Measurements from ENCODE around the gene ZSWIM8.

ZSWIM8 gene

DNA sequence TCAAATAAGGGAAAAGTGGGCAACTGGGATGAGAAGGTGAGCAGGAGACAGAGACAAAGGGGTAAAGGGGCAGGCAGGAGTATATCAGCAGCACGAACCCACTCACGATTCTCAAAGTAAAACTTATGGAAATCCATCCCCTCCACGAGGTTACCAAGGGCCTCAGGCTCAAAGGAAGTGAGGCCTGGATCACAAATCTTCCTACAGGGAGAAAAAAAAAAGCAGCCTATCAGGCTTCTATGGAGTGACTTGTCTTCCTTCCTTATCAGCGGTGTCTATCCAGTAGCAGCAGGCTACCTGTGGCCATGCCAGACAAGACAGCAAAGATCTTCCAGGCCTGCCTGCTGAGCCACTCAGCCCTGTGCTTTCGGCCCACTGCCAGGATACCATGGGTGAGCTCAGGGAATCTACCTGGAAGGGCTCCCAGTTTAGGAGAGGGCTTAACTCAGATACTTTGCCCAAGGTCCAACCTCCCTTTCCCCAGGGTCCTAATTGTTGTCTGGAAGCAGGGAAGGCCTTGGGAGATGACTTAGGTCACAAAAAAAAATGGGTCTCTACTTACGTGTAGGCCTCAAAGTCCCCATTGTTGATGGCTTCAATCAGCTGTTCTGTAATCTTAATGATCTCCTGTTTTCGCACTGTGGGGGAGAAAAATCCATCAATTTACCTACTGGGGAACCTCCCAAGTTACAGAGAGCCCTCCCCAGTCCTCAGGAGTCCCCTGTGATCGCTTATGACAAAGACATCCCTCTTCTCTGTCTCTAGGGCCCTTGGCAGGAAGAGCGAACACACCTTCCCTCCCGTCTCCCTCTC lies 31.7 kb downstream of the ZSWIM8 start:
- Mint-ChIP-seq H3K27ac (peak overlapping the region in 1 of 3 experiments; percentile 18), H3K4me1 (peaks cover 12% of the 10 kb centered on the region), H3K36me3 (ENCODE audit: low read depth) (peaks cover 11% of the 10 kb centered on the region), H3K9me3 (no peaks in the 10 kb centered on the region), H3K4me3 (no peak overlapping the region), H3K27me3 (ENCODE audit: low read depth) (peaks cover 8% of the 10 kb centered on the region)
- TF ChIP-seq, protein P1, sequence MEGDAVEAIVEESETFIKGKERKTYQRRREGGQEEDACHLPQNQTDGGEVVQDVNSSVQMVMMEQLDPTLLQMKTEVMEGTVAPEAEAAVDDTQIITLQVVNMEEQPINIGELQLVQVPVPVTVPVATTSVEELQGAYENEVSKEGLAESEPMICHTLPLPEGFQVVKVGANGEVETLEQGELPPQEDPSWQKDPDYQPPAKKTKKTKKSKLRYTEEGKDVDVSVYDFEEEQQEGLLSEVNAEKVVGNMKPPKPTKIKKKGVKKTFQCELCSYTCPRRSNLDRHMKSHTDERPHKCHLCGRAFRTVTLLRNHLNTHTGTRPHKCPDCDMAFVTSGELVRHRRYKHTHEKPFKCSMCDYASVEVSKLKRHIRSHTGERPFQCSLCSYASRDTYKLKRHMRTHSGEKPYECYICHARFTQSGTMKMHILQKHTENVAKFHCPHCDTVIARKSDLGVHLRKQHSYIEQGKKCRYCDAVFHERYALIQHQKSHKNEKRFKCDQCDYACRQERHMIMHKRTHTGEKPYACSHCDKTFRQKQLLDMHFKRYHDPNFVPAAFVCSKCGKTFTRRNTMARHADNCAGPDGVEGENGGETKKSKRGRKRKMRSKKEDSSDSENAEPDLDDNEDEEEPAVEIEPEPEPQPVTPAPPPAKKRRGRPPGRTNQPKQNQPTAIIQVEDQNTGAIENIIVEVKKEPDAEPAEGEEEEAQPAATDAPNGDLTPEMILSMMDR (IDR thresholded peaks at IDR 0.05; ENCODE audit: unreplicated experiment in 3 of 3), result no peak

DNA sequence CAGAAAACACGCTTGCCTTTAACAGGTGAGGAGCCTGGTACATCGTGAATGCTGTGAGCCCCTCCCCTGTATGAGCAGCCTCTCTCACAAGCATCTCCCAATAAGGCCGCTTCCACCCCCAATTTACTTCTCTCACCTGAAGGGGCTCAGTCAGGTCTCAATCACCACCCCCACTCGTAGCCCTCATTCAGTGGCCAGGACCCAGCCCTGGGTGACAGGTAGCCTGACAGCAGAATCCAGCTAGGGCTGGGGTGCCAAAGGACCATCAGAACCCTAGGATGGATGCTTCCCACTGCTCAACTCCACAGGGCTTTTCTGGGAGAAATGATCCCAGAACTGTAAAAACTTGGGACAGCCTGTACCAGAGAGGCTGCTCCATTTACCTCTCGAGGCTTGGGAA lies 32.4 kb downstream of the ZSWIM8 start:
- TF ChIP-seq, protein P1 (IDR thresholded peaks at IDR 0.05; ENCODE audit: unreplicated experiment in 3 of 3), result no peak
- H3K9me3 Mint-ChIP-seq, result no peaks in the 10 kb centered on the region
- H3K27me3 Mint-ChIP-seq (ENCODE audit: low read depth), result peaks cover 8% of the 10 kb centered on the region
- peaks cover 12% of the 10 kb centered on the region for H3K4me1 Mint-ChIP-seq
- H3K27ac Mint-ChIP-seq, result peak overlapping the region in 1 of 3 experiments; percentile 16
- no peak overlapping the region for H3K4me3 Mint-ChIP-seq
- peaks cover 11% of the 10 kb centered on the region for H3K36me3 Mint-ChIP-seq (ENCODE audit: low read depth)

DNA sequence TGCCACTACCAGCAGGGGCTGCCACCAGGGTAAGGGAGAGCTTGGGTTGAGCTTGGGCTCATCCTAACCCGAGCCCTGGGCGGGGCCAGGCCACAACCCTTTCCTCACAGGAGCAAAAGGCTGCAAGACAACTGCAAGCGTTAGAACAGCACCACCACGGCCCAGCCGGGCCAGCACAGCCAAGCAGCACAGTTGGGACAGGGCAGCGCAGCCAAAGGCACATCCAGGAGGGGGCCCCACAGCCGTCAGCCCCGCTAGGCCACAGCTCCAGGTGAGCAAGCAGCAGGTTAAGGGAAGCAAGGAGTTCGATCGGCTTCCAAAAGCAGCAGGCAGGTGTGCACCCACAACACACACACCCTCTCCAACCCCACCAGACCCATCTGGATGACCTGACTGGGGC lies 33.0 kb downstream of the ZSWIM8 start:
- TF ChIP-seq, protein P1 (IDR thresholded peaks at IDR 0.05; ENCODE audit: unreplicated experiment in 3 of 3), result no peak
- no peak overlapping the region for H3K4me3 Mint-ChIP-seq
- H3K27ac Mint-ChIP-seq, result peak overlapping the region in 1 of 3 experiments; percentile 16
- peaks cover 8% of the 10 kb centered on the region for H3K27me3 Mint-ChIP-seq (ENCODE audit: low read depth)
- H3K4me1 Mint-ChIP-seq, result peaks cover 12% of the 10 kb centered on the region
- no peaks in the 10 kb centered on the region for H3K9me3 Mint-ChIP-seq
- H3K36me3 Mint-ChIP-seq (ENCODE audit: low read depth), result peaks cover 11% of the 10 kb centered on the region

DNA sequence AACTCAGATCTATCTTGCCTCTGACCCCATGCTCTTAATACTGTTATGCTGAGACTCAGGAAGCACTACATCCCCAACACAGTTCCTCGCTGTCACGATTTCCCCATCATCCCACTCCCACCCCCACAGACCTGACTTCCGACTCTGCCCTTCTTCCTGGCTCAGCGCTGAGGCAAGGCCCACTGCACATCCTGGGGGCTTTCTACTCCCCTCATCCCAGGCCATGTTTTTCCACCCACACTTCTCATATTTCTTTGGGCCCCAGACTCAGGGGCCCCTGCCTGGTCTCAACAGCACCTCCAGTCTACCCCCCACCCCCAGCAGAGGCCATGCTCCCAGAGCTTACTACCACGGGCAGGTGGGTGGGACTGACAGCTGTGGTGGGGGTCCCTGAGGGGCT lies 33.7 kb downstream of the ZSWIM8 start:
- TF ChIP-seq, protein P1 (IDR thresholded peaks at IDR 0.05; ENCODE audit: unreplicated experiment in 3 of 3), result no peak
- H3K27me3 Mint-ChIP-seq (ENCODE audit: low read depth), result peaks cover 8% of the 10 kb centered on the region
- H3K27ac Mint-ChIP-seq, result peak overlapping the region; percentile 46 to 74 (median 67)

DNA sequence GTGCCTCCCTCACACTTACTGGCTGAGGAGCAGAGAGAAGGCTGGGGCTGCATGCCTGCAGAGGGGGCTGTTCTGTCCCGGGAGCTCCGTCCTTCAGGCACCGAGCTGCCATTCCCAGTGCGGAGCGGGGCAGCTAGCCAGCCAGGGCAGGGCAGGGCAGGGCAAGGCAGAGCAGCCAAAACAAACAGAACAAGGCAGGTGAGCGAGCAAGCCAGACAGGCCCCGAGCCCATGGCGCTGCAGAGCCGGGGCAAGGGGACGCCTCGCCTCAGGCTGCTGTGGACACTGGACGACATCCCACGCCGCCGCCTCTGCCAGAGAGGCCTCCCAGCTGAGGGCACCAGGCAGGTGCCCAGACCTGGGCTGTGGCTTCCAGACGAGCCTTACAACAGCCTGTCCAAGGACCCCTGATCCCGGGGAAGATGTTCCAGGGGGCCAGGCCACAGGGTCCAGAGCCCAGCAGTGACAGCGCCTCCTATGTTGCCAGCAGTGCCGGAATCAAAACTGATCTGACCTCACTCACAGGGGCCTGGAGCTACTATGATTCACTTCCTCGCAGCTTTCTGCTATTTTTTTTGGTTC lies 34.2 kb downstream of the ZSWIM8 start:
- TF ChIP-seq, protein P1 (IDR thresholded peaks at IDR 0.05; ENCODE audit: unreplicated experiment in 3 of 3), result no peak
- H3K4me1 Mint-ChIP-seq, result peaks cover 12% of the 10 kb centered on the region
- peaks cover 8% of the 10 kb centered on the region for H3K27me3 Mint-ChIP-seq (ENCODE audit: low read depth)
- peaks cover 11% of the 10 kb centered on the region for H3K36me3 Mint-ChIP-seq (ENCODE audit: low read depth)
- no peak overlapping the region for H3K4me3 Mint-ChIP-seq
- H3K27ac Mint-ChIP-seq, result peak overlapping the region in 2 of 3 experiments; percentile 46 to 74
- no peaks in the 10 kb centered on the region for H3K9me3 Mint-ChIP-seq

More for the DNA sequence above, 33.7 kb downstream of the ZSWIM8 start:
- Mint-ChIP-seq H3K36me3 (ENCODE audit: low read depth) (peaks cover 11% of the 10 kb centered on the region), H3K9me3 (no peaks in the 10 kb centered on the region), H3K4me3 (no peak overlapping the region), H3K4me1 (peaks cover 12% of the 10 kb centered on the region)
